HL-60/S4 treated with phorbol 12-myristate 13-acetate at 8.2 ng/mL for 4 days and 3 days (cell line): Measurements from ENCODE around the gene PRND.
"Not testable (repeated sequence)": the region's sequence is repeated elsewhere in the genome, so short reads cannot be mapped to it uniquely, and the experiment has no call there.

Experiments
- in situ Hi-C: fragments of 300-500 bp; cut with MboI; formaldehyde crosslinking; loops from 2 replicates; pipeline ENCODE4 v1.15.0; 2022; ENCODE audit warnings: low sequenced_read_pairs

The PRND gene

GRCh38 chr20:4730780-4731179 is 9.1 kb downstream of the PRND start:
- in situ Hi-C loops: no loop called here

GRCh38 chr20:4736875-4737274 is 15.2 kb downstream of the PRND start:
- in situ Hi-C loops: no loop called here

GRCh38 chr20:4737857-4738627 is 16.3 kb downstream of the PRND start:
- in situ Hi-C loops: no loop called here

- in situ Hi-C loops: no loop called here
These were observed 19.2 kb downstream of the PRND start for GRCh38 chr20:4740774-4741431.

- in situ Hi-C loops: no loop called here
These were observed 27.1 kb downstream of the PRND start for GRCh38 chr20:4748847-4749246.

- in situ Hi-C loops: no loop called here
These were observed 27.6 kb downstream of the PRND start for GRCh38 chr20:4749326-4749725.

- in situ Hi-C loops: no loop called here
These were observed 28.7 kb downstream of the PRND start for GRCh38 chr20:4750381-4750780.

- in situ Hi-C loops: not testable (repeated sequence)
These were observed 37.6 kb downstream of the PRND start for GRCh38 chr20:4759100-4759884.

GRCh38 chr20:4763261-4763660 is 41.6 kb downstream of the PRND start:
- in situ Hi-C loops: no loop called here

GRCh38 chr20:4763723-4764510 is 42.2 kb downstream of the PRND start:
- in situ Hi-C loops: no loop called here

GRCh38 chr20:4764805-4765204 is 43.1 kb downstream of the PRND start:
- in situ Hi-C loops: no loop called here

GRCh38 chr20:4765681-4766080 is 44.0 kb downstream of the PRND start:
- in situ Hi-C loops: no loop called here

GRCh38 chr20:4766631-4767030 is 44.9 kb downstream of the PRND start:
- in situ Hi-C loops: no loop called here

- in situ Hi-C loops: no loop called here
These were observed 45.4 kb downstream of the PRND start for GRCh38 chr20:4767084-4767483.

- in situ Hi-C loops: no loop called here
These were observed 47.6 kb downstream of the PRND start for GRCh38 chr20:4769328-4769727.

GRCh38 chr20:4770026-4770425 is 48.3 kb downstream of the PRND start:
- in situ Hi-C loops: no loop called here

- in situ Hi-C loops: no loop called here
These were observed 49.3 kb downstream of the PRND start for GRCh38 chr20:4771004-4771403.

GRCh38 chr20:4772132-4772531 is 50.4 kb downstream of the PRND start:
- in situ Hi-C loops: no loop called here

GRCh38 chr20:4773014-4773413 is 51.3 kb downstream of the PRND start:
- in situ Hi-C loops: not testable (repeated sequence)

GRCh38 chr20:4773736-4774135 is 52.0 kb downstream of the PRND start:
- in situ Hi-C loops: no loop called here

- in situ Hi-C loops: no loop called here
These were observed 52.5 kb downstream of the PRND start for GRCh38 chr20:4774207-4774606.
